ENCODE results near the gene NLRP8. TPM values are rescaled to one million over a fixed set of nuclear protein-coding genes. Genes with fewer than 3 reads are reported as not detected.

NLRP8 gene
- total and polyA plus RNA-seq, 12 donors, result not detected

DNA sequence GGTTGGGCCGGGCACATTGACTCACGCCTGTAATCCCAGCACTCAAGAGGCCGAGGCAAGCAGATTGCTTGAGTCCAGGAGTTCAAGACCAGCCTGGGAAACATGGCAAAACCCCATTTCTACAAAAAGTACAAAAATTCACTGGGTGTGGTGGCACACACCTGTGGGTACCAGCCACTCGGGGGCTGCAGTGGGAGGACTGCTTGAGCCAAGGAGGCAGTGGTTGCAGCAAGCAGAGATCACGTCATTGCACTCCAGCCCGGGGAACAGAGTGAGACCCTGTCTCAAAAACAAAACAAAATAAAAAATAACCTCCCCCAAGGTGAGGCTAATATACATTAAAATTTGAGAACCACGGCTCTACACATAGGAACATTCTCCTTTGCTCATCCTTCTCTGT is 40.3 kb upstream of the NLRP8 start:
- TF ChIP-seq POLR2A (IDR thresholded peaks at IDR 0.05), result no peak
- no peak for TF ChIP-seq CTCF (IDR thresholded peaks at IDR 0.05)
- H3K9me3 ChIP-seq (replicated peaks in 1 of 3), result no peaks in the 10 kb centered on the region
- intact Hi-C loops (cut with DNase I), result no loop called here
- H3K36me3 ChIP-seq (replicated peaks in 1 of 2), result no peaks in the 10 kb centered on the region
- WGBS, 4 donors, result 69 to 77% (median 76%) methylated on average over 7 of the region's 7 CpGs
- no peak for DNase-seq
- no peak overlapping the region for H3K27ac ChIP-seq
- no peaks in the 10 kb centered on the region for H3K27me3 ChIP-seq
- no peaks in the 10 kb centered on the region for H3K4me1 ChIP-seq (replicated peaks in 1 of 2)
- H3K4me3 ChIP-seq, result no peak overlapping the region

GRCh38 chr19:55907746-55908145 is 39.9 kb upstream of the NLRP8 start:
- H3K27ac ChIP-seq, result no peak overlapping the region
- H3K9me3 ChIP-seq (replicated peaks in 1 of 3), result no peaks in the 10 kb centered on the region
- no peaks in the 10 kb centered on the region for H3K27me3 ChIP-seq
- H3K4me3 ChIP-seq, result no peak overlapping the region
- WGBS, 4 donors, result 57 to 71% (median 59%) methylated on average over 3 of the region's 3 CpGs
- no peaks in the 10 kb centered on the region for H3K36me3 ChIP-seq (replicated peaks in 1 of 2)
- no peak for DNase-seq
- no peak for TF ChIP-seq POLR2A (IDR thresholded peaks at IDR 0.05)
- no peaks in the 10 kb centered on the region for H3K4me1 ChIP-seq (replicated peaks in 1 of 2)
- intact Hi-C loops (cut with DNase I), result no loop called here

DNA sequence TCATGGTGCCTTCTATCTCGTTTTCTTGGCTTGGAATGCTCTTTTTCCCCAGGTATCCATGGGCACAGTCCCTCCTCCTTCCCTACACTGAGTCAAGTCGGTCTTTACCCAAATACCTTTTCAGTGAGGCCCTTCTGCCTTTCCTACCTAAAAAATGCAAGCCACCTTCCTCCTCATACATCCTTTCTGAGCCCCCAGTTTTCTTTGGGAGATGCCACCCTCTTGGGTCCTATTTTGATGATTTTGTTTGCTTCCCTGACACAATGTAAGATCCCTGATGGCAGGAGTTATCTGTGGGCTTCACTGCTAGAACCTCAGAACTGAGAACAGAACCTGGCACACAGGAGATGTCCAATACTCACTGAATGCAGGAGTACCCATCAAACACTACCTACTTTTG is 37.8 kb upstream of the NLRP8 start:
- no peak for DNase-seq
- WGBS, 4 donors, result 24 to 42% (median 34%) methylated on average over 2 of the region's 2 CpGs
- no peaks in the 10 kb centered on the region for H3K36me3 ChIP-seq (replicated peaks in 1 of 2)
- intact Hi-C loops (cut with DNase I), result no loop called here
- no peak overlapping the region for H3K27ac ChIP-seq
- H3K27me3 ChIP-seq, result no peaks in the 10 kb centered on the region
- TF ChIP-seq POLR2A (IDR thresholded peaks at IDR 0.05) (no peak), CTCF (IDR thresholded peaks at IDR 0.05) (no peak)
- no peak overlapping the region for H3K4me3 ChIP-seq
- H3K9me3 ChIP-seq (replicated peaks in 1 of 3), result no peaks in the 10 kb centered on the region
- H3K4me1 ChIP-seq (replicated peaks in 1 of 2), result no peaks in the 10 kb centered on the region

DNA sequence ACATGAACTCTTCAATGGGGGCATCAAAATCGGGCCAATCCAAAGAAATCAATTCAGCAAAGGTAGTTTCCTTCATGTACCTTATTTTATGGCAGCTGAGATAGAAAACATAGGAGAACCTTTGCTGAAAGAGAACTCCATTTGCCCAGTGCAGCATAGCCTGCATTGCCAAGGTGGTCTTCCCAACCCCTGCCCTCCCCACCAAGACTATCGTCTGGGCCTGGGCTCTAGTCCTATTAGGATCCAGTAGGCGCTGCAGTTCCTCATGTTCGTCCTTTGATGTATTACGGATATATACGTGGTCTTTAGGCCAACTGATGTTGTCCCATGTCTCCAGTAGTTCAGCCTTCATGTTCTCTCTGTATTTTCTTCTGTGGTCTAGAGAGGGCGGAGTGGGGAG is 34.7 kb upstream of the NLRP8 start:
- Histone ChIP-seq H3K4me1 (replicated peaks in 1 of 2) (no peaks in the 10 kb centered on the region), H3K36me3 (replicated peaks in 1 of 2) (no peaks in the 10 kb centered on the region), H3K9me3 (replicated peaks in 1 of 3) (no peaks in the 10 kb centered on the region), H3K27me3 (no peaks in the 10 kb centered on the region), H3K27ac (no peak overlapping the region), H3K4me3 (no peak overlapping the region)
- DNase-seq, result no peak
- WGBS, 4 donors, result 68 to 82% (median 72%) methylated on average over 7 of the region's 7 CpGs
- TF ChIP-seq POLR2A (IDR thresholded peaks at IDR 0.05), result no peak
- no peak for TF ChIP-seq CTCF (IDR thresholded peaks at IDR 0.05)
- intact Hi-C loops (cut with DNase I), result no loop called here

DNA sequence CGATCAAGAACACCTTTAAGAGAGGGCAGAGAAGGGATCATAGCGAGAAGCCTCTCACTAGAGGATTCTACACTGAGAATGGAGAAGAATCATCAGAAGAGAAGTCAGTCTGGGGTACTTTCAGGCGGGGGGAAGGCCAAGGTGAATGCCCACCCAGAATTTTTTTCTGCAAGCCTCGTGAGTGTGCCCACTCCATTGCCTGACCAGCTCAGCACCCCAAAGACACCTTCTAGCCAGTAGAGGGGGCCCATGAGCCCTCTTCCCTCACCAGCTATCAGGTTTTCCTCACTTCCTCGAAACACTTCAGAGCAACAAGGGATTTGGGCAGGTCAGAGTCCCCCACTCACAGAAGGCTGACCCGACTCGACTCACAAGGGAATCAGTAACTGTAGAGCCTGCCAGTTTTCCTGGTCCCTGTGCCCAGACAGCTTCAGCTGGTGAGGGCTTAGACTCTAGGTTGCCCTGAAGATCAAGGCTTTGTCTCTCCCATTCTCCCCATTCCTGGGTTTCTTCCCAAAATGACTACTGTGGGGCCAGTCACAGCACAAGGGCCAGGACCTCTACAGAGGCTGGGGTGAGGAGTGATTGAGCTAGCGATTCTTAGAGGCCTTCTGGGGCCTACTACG is 33.9 kb upstream of the NLRP8 start:
- WGBS, 4 donors, result 43 to 55% (median 47%) methylated on average over 7 to 9 of the region's 9 CpGs
- intact Hi-C loops (cut with DNase I), result no loop called here
- Histone ChIP-seq H3K36me3 (replicated peaks in 1 of 2) (no peaks in the 10 kb centered on the region), H3K4me1 (replicated peaks in 1 of 2) (no peaks in the 10 kb centered on the region), H3K4me3 (no peak overlapping the region), H3K27me3 (no peaks in the 10 kb centered on the region), H3K27ac (no peak overlapping the region), H3K9me3 (replicated peaks in 1 of 3) (peaks cover 0 to 2% (median 0%) of the 10 kb centered on the region in 3 donors)
- TF ChIP-seq CTCF (IDR thresholded peaks at IDR 0.05), result no peak
- TF ChIP-seq POLR2A (IDR thresholded peaks at IDR 0.05), result no peak
- peak in 1 of 7 donors; percentile 2 for DNase-seq

Measured in adrenal gland (tissue), 12 donors.